ENCODE results near the gene ARAF. TPM values are rescaled to one million over a fixed set of nuclear protein-coding genes. Genes with fewer than 3 reads are reported as not detected.
A peak's percentile ranks its signal among the peaks of the same experiment; 100 is the strongest.

Gene ARAF
- total RNA-seq, 1 experiment from 2014 or later = 35.4 TPM

DNA sequence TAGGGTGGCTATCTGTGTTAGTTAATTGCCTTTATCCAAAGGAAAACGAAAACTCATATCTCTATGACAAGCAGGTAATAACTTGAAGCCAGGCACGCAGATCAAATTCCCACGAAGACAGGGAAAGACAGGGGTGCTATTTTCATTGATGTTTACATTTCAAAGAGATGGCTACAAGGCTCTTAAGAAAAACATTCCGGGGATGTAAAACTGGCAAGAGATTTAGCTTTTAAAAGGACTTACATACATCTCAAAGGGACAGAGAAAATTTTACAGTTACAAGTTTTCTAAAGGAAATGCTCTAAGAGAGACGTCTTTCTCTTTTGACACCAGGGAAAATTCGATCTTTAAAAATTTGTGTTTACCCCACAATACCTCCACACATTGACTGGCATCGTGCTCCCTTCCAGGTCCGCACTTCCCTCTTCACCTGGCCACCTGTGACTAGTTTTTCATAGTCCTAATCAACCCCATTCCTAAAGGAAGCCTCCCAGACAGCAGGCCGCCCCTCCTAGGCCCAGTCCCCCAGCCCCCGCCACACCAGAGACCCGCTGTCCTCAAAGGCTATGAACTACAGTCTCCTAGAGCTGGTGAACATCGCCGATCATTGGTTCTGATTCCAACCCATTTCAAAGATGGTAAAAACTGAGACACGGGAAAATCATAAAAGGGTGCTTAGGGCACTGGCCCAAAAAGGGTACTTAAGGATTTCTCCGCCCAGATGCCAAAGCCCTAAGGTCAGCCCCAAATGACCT lies 649 bp upstream of the ARAF start:
- Histone ChIP-seq H3K4me2 (ENCODE audit: low read length) (peak overlapping the region; percentile 84), H3K27me3 (ENCODE audit: insufficient read depth, low read length) (no peaks in the 10 kb centered on the region), H3K9me2 (ENCODE audit: insufficient read depth) (no peaks in the 10 kb centered on the region), H3K9ac (ENCODE audit: low read length) (peak overlapping the region; percentile 74), H3K4me1 (ENCODE audit: control insufficient read depth in 1 of 2, insufficient read depth in 2 of 2, low read length in 2 of 2) (peaks cover 0 to 15% of the 10 kb centered on the region in 2 experiments; a peak in 1 of 4 replicates), H3K4me3 (replicated peaks in 1 of 2; ENCODE audit: low read depth in 1 of 2, low read length in 2 of 2) (peak overlapping the region; percentile 65 to 79), H2AFZ (ENCODE audit: low read depth, low read length, poor library complexity, severe bottlenecking) (no peak overlapping the region), H3K9me3 (ENCODE audit: control insufficient read depth in 1 of 2, insufficient read depth in 1 of 2, low read depth in 1 of 2, low read length in 2 of 2) (no peaks in the 10 kb centered on the region), H3K27ac (ENCODE audit: low read depth, low read length) (no peak overlapping the region; the same call in 1 of the 2 replicates), H3K36me3 (ENCODE audit: control insufficient read depth in 1 of 2, insufficient read depth in 2 of 2, low read length in 2 of 2) (peaks cover 0 to 2% of the 10 kb centered on the region in 2 experiments; a peak in 3 of 4 replicates), H4K20me1 (ENCODE audit: insufficient read depth) (no peaks in the 10 kb centered on the region), H3K79me2 (ENCODE audit: insufficient read depth, low read length) (peaks cover 19% of the 10 kb centered on the region)
- no peak for DNase-seq (ENCODE audit: low read depth, low spot score)
- POLR2A ChIA-PET = no interaction called here
- intact Hi-C loops (cut with micrococcal nuclease) = loop anchor here (5.0 to 10.0 kb wide), 4 partner anchors 67 to 934 kb away; partner anchors contain the start of genes CFP and ZNF81
- TSS peak; percentile 79 for BruUV-seq (replicated peaks)
- TF ChIP-seq POLR2AphosphoS5 (IDR thresholded peaks at IDR 0.05; ENCODE audit: low read depth, low read length) (no peak), POLR2A (IDR thresholded peaks at IDR 0.05; ENCODE audit: borderline replicate concordance, extremely low read depth, insufficient read depth, insufficient read length) (no peak), SP1 (IDR thresholded peaks at IDR 0.05; ENCODE audit: low read depth) (no peak)
- ATAC-seq = no peak
- RAD21 ChIA-PET (ENCODE audit: low non-redundant PET in 1 of 2, low total read pairs in 2 of 2, uncharacterized antibody in 2 of 2, unreplicated experiment in 2 of 2) = no interaction called here
- CTCF ChIA-PET = no interaction called here

DNA sequence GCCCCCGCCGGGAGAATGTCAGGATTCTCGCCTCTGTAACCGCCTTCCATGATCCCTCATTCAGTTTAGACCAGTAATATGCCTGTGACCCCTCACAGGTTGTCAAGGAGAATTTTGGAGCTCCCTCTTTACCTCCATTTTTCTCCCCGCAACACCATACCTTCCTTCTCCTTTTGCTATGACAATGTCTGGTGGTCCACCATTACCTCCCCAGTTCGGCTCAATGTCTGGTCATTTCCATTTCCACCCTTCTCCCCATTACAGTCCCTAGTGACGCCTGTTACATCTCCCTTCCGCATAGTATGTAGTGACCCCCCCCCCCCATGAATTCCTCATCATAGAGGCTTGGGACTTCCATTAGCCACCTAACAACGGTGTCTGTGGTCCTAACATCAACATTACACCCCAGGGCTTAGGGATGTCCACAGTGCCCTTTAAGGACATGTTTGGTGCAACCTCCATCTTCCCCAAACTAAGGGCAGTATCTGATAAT lies 700 bp downstream of the ARAF start:
- H3K79me2 ChIP-seq (ENCODE audit: insufficient read depth, low read length) = peaks cover 19% of the 10 kb centered on the region
- TF ChIP-seq SRF (IDR thresholded peaks at IDR 0.05; ENCODE audit: low read depth) = no peak
- TF ChIP-seq, protein P1, sequence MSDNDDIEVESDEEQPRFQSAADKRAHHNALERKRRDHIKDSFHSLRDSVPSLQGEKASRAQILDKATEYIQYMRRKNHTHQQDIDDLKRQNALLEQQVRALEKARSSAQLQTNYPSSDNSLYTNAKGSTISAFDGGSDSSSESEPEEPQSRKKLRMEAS (IDR thresholded peaks at IDR 0.05) = no peak
- TF ChIP-seq, protein P2, sequence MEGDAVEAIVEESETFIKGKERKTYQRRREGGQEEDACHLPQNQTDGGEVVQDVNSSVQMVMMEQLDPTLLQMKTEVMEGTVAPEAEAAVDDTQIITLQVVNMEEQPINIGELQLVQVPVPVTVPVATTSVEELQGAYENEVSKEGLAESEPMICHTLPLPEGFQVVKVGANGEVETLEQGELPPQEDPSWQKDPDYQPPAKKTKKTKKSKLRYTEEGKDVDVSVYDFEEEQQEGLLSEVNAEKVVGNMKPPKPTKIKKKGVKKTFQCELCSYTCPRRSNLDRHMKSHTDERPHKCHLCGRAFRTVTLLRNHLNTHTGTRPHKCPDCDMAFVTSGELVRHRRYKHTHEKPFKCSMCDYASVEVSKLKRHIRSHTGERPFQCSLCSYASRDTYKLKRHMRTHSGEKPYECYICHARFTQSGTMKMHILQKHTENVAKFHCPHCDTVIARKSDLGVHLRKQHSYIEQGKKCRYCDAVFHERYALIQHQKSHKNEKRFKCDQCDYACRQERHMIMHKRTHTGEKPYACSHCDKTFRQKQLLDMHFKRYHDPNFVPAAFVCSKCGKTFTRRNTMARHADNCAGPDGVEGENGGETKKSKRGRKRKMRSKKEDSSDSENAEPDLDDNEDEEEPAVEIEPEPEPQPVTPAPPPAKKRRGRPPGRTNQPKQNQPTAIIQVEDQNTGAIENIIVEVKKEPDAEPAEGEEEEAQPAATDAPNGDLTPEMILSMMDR (IDR thresholded peaks at IDR 0.05 in 2 of 3, conservative IDR thresholded peaks at IDR 0.05 in 1 of 3; ENCODE audit: borderline replicate concordance in 1 of 3, insufficient read depth in 1 of 3, low read depth in 2 of 3, low read length in 2 of 3) = no peak
- TF ChIP-seq TCF7L2 (IDR thresholded peaks at IDR 0.05; ENCODE audit: borderline replicate concordance, extremely low read depth, insufficient read depth, insufficient read length) = no peak
- TF ChIP-seq EZH2 (IDR thresholded peaks at IDR 0.05) = no peak
- TF ChIP-seq SIN3A (IDR thresholded peaks at IDR 0.05; ENCODE audit: low read depth) = no peak
- no peak for TF ChIP-seq ELF1 (IDR thresholded peaks at IDR 0.05; ENCODE audit: borderline replicate concordance, low read depth)
- TF ChIP-seq POLR2A (IDR thresholded peaks at IDR 0.05; ENCODE audit: borderline replicate concordance, extremely low read depth, insufficient read depth, insufficient read length) = no peak
- TF ChIP-seq ZNF274 (IDR thresholded peaks at IDR 0.05; ENCODE audit: low read depth, low read length) = no peak
- no peak for TF ChIP-seq CBX3 (IDR thresholded peaks at IDR 0.05; ENCODE audit: low read depth)
- no peak for TF ChIP-seq SP1 (IDR thresholded peaks at IDR 0.05; ENCODE audit: low read depth)
- no peak overlapping the region for H2AFZ ChIP-seq (ENCODE audit: low read depth, low read length, poor library complexity, severe bottlenecking)
- ChIA-PET POLR2A (no interaction called here), RAD21 (ENCODE audit: low non-redundant PET in 1 of 2, low total read pairs in 2 of 2, uncharacterized antibody in 2 of 2, unreplicated experiment in 2 of 2) (no interaction called here), CTCF (no interaction called here)
- H3K36me3 ChIP-seq (ENCODE audit: control insufficient read depth in 1 of 2, insufficient read depth in 2 of 2, low read length in 2 of 2) = peaks cover 0 to 3% of the 10 kb centered on the region in 2 experiments; a peak in 3 of 4 replicates
- H3K4me1 ChIP-seq (ENCODE audit: control insufficient read depth in 1 of 2, insufficient read depth in 2 of 2, low read length in 2 of 2) = peaks cover 0 to 15% of the 10 kb centered on the region in 2 experiments; a peak in 1 of 4 replicates
- no peaks in the 10 kb centered on the region for H3K27me3 ChIP-seq (ENCODE audit: insufficient read depth, low read length)
- no peak for ATAC-seq
- no peaks in the 10 kb centered on the region for H4K20me1 ChIP-seq (ENCODE audit: insufficient read depth)
- H3K4me2 ChIP-seq (ENCODE audit: low read length) = peak overlapping the region; percentile 84
- H3K27ac ChIP-seq (ENCODE audit: low read depth, low read length) = peak overlapping the region; percentile 72
- H3K4me3 ChIP-seq (replicated peaks in 1 of 2; ENCODE audit: low read depth in 1 of 2, low read length in 2 of 2) = peak overlapping the region; percentile 65 to 79
- no peaks in the 10 kb centered on the region for H3K9me3 ChIP-seq (ENCODE audit: control insufficient read depth in 1 of 2, insufficient read depth in 1 of 2, low read depth in 1 of 2, low read length in 2 of 2)
- H3K9ac ChIP-seq (ENCODE audit: low read length) = peak overlapping the region; percentile 74
- intact Hi-C loops (cut with micrococcal nuclease) = loop anchor here (2.0 to 10.0 kb wide), 7 partner anchors 66 to 933 kb away; partner anchors contain the start of genes CFP and ZNF81
- H3K9me2 ChIP-seq (ENCODE audit: insufficient read depth) = no peaks in the 10 kb centered on the region
- no TSS peak for BruUV-seq (replicated peaks)
- no peak for DNase-seq (ENCODE audit: low read depth, low spot score)

Measured in HCT116 (cell line).